GM19099 (cell line): ENCODE measurements around the gene PEAK3.

Source experiments
- POLR2A ChIP-seq: IDR thresholded peaks from 3 replicates; pipeline ENCODE4 v1.6.1; 2011; ENCODE audit warnings: low read depth; ENCODE audit not compliant: insufficient read length; ENCODE audit errors: extremely low read depth

The PEAK3 gene

GRCh38 chr19:2282862-2283237 lies 875 bp upstream of the PEAK3 start:
- no peak for TF ChIP-seq POLR2A

DNA sequence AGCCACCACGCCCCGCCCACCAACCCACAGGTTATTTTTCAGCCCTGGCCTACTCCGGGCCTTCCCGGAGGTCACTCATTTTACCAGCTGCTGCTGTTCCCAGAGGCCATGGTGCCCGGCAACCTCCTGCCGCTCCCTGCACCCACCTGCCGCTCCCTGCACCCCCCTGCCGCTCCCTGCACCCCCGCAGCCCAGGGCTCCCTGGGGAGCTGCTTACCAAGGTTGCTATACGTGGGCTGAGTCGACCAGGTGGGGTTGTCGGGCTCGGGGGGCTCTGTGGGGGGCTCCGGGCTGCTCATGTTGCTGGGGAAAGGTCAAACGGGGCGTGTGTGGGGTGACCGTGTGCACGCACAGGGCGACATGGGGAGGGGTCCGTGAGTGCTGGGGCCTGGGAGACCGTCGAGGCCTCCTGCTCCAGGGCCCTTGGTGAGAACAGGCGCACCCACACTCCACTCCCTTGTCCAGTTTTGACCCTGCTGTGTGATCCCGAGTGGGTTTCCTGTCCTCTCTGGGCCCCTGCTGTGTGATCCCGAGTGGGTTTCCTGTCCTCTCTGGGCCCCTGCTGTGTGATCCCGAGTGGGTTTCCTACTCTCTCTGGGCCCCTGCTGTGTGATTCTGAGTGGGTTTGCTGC lies 1.2 kb downstream of the PEAK3 start:
- no peak for TF ChIP-seq POLR2A

DNA sequence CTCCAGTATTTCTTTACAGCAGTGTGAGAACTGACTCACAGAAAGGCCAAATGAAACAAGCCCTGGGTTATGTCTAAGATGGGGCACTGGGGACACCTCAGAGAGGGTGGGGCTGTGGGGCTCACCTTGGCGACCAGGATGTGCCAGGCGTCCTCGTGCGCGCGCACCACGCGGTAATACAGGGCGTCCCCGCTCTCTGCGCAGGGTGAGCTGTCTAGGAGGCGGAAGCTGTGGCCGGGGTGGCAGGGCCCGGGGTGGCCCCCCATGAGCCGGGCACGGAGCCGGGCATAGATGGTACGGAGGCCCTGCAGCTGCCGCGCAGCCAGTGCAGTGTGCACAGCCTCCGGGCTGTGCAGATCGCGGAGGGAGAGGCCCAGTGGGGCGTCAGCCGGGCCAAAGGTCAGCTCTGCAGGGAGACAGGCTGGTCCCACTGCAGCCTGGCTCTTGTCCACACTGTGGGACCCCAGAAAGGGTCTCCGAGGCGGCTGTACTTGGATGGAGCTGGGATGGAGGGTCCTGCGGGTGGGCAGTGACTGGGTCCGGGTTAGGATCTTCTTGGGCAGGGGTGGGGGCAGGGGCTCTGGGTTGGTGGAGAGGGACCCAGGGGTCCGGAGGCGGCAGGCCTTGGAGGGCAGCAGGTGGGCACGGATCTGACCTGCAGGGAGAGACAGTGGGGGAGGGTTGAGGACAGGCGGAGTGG lies 3.4 kb downstream of the PEAK3 start:
- no peak for TF ChIP-seq POLR2A

DNA sequence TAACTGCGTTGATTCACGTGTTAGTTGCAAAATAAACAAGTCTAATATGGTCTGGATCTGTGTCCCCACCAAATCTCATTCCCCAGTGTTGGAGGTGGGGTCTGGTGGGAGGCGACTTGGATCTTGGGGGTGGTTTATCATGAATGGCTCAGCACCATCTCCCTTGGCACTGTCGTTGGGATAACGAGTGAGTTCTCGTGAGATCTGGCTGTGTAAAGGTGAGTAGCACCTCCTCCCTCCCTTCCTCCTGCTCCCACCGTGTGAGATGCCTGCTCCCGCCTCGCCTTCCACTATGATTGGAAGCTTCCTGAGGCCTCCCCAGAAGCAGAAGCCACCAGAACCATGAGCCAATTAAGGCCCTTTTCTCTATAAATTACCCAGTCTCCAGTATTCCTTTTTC lies 4.8 kb downstream of the PEAK3 start:
- no peak for TF ChIP-seq POLR2A

- TF ChIP-seq POLR2A, result no peak
Observed at GRCh38 chr19:2276429-2276986, 5.5 kb downstream of the PEAK3 start.

DNA sequence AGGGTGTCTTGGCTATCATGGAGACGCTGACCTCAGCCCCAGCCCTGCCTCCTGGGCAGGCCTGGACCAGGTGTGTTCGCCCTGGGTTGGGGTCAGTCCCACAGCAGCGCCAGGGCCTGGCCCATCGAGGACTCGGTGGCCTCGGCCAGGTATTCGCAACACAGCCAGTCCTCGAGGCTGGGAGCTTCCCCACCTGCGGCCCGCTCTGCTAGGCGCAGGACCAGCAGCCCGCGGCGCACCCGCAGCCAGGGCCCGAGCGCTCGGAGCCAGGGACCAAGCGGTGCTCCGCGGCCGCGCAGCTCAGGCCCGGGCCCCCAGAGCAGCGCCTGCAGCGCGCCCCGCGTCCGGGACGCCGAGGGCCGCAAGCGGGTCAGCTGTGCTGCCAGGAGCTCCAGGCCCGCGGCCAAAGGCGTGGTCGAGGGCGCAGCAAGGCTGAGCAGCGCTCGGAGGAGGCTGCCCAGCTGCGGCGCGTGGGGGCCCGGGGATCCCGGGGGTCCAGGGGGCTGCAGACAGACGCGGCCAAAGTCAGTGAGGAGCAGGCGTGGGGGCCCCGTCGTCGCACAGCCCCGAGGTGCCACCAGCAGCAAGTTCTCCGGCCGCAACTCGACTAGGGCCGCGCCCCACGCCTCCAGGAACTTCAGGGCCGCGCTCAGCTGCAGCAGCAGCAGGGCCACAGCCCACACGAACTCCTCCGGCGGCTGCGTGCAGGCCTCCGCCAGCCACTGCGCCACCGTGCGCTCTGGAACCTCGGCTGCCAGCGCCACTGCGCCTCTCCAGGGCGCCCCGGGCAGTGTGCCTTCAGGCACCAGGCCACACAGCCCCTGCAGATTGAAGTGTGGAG lies 6.2 kb downstream of the PEAK3 start:
- no peak for TF ChIP-seq POLR2A

DNA sequence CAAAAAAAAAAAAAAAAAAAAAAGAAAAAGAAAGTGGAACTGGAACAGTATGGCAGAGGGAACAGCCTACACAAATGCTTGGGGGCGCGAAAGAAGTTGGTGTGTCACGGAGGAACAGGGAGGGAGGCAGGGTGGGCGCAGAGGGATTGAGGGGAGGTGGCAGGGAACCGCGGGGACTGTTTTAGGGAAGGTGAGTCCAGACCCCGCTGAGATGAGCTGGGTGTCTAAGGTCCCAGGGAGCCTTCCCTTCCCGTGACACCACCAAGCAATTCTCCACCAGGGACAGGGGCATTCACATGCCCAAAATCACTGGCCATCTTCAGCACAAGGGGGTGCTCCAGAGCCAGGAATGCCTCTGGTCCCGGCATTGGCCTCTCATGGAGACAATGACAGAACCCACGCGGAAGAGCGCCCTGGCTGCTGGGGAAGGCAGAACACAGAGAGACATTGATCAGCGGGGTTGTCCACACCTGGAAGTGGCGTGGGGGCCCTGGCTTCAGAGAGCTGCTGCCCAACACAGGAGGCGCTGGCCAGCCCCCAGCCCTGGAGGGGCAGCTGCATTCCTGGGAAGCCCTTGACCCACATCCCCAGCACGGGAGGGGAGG lies 6.9 kb downstream of the PEAK3 start:
- TF ChIP-seq POLR2A, result no peak

DNA sequence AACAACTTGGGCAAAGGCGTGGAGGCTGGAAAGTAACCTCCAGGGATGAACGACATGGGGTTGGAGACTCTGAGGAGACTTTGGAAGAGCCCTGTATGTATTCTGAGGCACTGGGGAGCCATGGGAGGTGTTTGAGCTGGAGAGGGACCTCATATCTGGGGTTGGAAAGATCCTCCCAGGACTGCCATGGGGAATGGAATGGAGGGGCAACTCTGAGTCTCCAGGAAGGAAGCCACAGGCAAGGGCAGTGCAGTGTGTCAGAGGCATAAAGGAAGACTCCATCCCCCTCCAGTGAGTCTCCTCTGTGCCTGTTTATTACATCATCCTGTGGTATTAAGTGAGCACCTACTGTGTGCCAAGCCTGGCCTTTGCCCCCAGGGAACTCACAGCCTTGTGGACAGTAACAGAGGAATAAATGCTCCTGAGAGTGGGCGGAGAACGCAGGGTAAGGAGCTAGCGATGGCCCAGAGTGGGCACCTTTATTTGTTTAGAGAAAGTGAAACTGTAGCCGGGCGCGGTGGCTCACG lies 7.7 kb downstream of the PEAK3 start:
- no peak for TF ChIP-seq POLR2A

DNA sequence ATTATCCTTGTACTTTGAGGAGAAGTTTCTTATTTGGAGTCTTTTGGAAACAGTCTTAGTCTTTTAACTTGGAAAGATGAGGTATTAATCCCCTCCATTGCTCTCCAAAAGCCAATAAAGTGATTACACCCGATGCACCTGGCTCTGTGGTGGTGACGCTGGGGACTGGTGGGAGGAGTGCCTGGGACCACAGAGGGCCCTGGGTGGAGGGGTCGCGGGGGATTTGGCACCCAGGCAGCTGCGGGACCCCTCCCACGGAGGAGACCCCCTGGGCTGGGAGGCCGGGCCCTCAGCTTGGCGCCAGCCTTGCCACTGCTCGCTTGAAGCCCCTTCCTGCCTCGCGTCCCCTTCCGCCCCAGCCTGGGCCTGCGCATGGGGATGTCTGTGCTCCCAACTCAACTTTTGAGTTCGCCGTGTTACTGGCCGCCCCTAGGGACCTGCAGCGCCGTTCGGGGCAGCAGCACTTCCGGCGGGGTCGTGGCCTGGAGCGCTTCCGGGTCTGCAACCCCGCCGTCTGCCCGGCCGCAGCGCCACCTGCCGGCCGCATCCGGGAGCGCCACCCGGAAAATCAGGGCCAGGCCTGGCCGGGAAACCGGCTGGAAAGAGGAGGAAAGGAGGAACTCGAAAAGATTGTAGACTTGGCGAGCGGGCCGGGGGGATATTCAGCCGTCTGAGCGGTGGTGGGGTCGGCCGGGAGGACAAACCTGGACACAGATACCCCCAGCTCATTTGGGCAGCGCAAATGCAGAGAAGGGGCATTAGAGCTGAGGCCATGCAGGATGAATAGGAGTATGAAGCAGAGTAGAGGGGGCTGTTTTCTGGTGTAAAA lies 8.4 kb downstream of the PEAK3 start:
- TF ChIP-seq POLR2A, result peak; percentile 41

- no peak for TF ChIP-seq POLR2A
Observed at GRCh38 chr19:2271234-2272103, 10.5 kb downstream of the PEAK3 start.

- peak; percentile 37 for TF ChIP-seq POLR2A
Observed at GRCh38 chr19:2270423-2271233, 11.3 kb downstream of the PEAK3 start.

DNA sequence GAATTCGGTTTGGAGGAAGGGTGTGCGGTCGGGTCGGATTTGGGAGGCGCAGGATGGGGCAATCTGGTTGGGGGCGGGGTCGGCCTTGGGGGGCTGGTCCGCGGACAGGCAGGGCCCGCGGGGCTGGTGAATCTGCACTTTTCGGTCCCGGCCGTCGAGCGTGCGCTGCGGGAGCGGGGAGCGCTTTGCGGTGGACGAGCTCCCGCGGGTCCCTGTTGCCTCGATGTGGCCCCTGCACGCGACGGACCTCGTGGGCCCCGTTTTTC lies 11.9 kb downstream of the PEAK3 start:
- no peak for TF ChIP-seq POLR2A

GRCh38 chr19:2269244-2270156 lies 12.5 kb downstream of the PEAK3 start:
- peak; percentile 100 for TF ChIP-seq POLR2A
